ENCODE measurements around the gene CACNB2. TPM values are rescaled to one million over a fixed set of nuclear protein-coding genes. Genes with fewer than 3 reads are reported as not detected.

The CACNB2 gene
- polyA plus RNA-seq, 1 of the 3 experiments (the other 2 are of a cell fraction) = 0.74 TPM

DNA sequence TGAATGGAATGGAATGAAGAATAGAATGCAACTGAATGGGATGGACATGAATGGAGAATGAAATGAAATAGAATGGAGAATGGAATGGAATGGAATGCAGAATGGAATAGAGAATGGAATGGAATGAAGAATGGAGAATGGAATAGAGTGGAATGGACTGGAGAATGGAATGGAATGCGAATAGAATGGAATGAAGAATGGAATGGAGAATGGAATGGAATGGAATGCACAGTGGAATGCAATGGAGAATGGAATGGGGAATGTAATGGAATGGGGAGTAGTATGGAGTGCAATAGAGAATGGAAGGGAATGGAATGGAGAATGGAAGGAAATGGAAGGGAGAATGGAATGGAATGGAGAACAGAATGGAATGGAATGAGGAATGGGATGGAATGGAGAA lies 417.7 kb downstream of the CACNB2 start:
- Histone ChIP-seq H4K20me1 (ENCODE audit: insufficient read depth) (no peaks in the 10 kb centered on the region), H3K79me2 (ENCODE audit: insufficient read depth) (no peaks in the 10 kb centered on the region), H3K4me2 (no peak overlapping the region), H3F3A (replicated peaks; ENCODE audit: insufficient read depth) (no peaks in the 10 kb centered on the region), H3K9ac (no peak overlapping the region), H3K9me2 (no peaks in the 10 kb centered on the region), H3K36me3 (replicated peaks in 1 of 2; ENCODE audit: control insufficient read depth in 1 of 2, insufficient read depth in 2 of 2, low read length in 1 of 2) (peaks cover 0 to 19% of the 10 kb centered on the region in 2 experiments), H3K4me3 (ENCODE audit: low read depth in 2 of 2, low read length in 1 of 2) (no peak overlapping the region), H3K27me3 (ENCODE audit: insufficient read depth) (no peaks in the 10 kb centered on the region), H3K9me3 (0 out of 2 replicates have a peak, but pooled peaks cover 6% of the 10 kb centered on the region), H3K4me1 (ENCODE audit: control insufficient read depth in 1 of 2, insufficient read depth in 2 of 2, low read depth in 1 of 2, low read length in 1 of 2) (no peaks in the 10 kb centered on the region), H3K27ac (ENCODE audit: low read depth in 2 of 2, low read length in 1 of 2) (no peak overlapping the region), H2AFZ (ENCODE audit: low read depth) (no peak overlapping the region)
- TF ChIP-seq SIN3A (IDR thresholded peaks at IDR 0.05; ENCODE audit: borderline replicate concordance, low read depth, low read length) (no peak), CHD2 (IDR thresholded peaks at IDR 0.05; ENCODE audit: low read length, partially characterized antibody) (no peak), RFX5 (IDR thresholded peaks at IDR 0.05; ENCODE audit: low read length) (no peak), MEF2A (IDR thresholded peaks at IDR 0.05; ENCODE audit: borderline replicate concordance, low read depth) (no peak), NRF1 (IDR thresholded peaks at IDR 0.05; ENCODE audit: low read depth, low read length) (no peak), FOXJ3 (CRISPR knock-in tag; IDR thresholded peaks at IDR 0.05) (no peak), TAF1 (IDR thresholded peaks at IDR 0.05; ENCODE audit: borderline replicate concordance, low read depth, low read length) (no peak), YY1 (IDR thresholded peaks at IDR 0.05; ENCODE audit: low read depth) (no peak)
- TF ChIP-seq, protein P1, sequence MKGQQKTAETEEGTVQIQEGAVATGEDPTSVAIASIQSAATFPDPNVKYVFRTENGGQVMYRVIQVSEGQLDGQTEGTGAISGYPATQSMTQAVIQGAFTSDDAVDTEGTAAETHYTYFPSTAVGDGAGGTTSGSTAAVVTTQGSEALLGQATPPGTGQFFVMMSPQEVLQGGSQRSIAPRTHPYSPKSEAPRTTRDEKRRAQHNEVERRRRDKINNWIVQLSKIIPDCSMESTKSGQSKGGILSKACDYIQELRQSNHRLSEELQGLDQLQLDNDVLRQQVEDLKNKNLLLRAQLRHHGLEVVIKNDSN (IDR thresholded peaks at IDR 0.05; ENCODE audit: borderline replicate concordance, low read depth) = no peak
- TF ChIP-seq, protein P2, sequence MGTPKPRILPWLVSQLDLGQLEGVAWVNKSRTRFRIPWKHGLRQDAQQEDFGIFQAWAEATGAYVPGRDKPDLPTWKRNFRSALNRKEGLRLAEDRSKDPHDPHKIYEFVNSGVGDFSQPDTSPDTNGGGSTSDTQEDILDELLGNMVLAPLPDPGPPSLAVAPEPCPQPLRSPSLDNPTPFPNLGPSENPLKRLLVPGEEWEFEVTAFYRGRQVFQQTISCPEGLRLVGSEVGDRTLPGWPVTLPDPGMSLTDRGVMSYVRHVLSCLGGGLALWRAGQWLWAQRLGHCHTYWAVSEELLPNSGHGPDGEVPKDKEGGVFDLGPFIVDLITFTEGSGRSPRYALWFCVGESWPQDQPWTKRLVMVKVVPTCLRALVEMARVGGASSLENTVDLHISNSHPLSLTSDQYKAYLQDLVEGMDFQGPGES (IDR thresholded peaks at IDR 0.05; ENCODE audit: low read depth, low read length) = no peak
- 82% methylated on average over 1 of the region's 1 CpG for WGBS (ENCODE audit: low lambda C conversion rate)
- CTCF ChIA-PET = no interaction called here
- POLR2A ChIA-PET = no interaction called here
- no peak for DNase-seq

DNA sequence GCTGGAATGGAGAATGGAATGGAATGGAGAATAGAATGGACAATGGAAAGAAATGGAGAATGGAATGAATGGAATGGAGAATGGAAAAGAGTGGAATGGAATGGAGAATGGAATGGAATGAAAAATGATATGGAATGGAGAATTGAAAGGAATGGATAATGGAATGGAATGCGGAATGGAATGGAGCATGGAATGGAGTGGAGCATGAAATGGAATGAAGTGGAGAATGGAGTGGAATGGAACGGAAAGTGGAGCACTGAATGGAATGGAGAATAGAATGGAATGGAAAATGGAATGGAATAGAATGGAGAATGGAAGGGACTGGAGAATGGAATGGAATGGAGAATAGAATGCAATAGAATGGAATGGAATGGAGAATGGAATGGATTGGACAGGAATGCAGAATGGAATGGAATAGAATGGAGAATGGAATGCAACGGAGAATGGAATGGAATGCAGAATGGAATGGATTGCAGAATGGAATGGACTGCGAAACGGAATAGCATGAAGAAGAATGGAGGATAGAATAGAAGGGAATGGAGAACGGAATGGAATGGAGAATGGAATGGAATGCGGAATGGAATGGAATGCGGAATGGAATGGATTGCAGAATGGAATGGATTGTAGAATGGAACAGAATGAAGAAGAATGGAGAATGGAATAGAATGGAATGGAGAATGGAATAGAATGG lies 421.8 kb downstream of the CACNB2 start:
- H3K79me2 ChIP-seq (ENCODE audit: insufficient read depth) = no peaks in the 10 kb centered on the region
- 92% methylated on average over 8 of the region's 8 CpGs for WGBS (ENCODE audit: low lambda C conversion rate)
- H3K9me3 ChIP-seq = peaks cover 6% of the 10 kb centered on the region; the same call in 1 of the 2 replicates
- H3K4me2 ChIP-seq = no peak overlapping the region
- DNase-seq = no peak
- no peaks in the 10 kb centered on the region for H3F3A ChIP-seq (replicated peaks; ENCODE audit: insufficient read depth)
- H3K9me2 ChIP-seq = no peaks in the 10 kb centered on the region
- no peaks in the 10 kb centered on the region for H4K20me1 ChIP-seq (ENCODE audit: insufficient read depth)
- H3K36me3 ChIP-seq (replicated peaks in 1 of 2; ENCODE audit: control insufficient read depth in 1 of 2, insufficient read depth in 2 of 2, low read length in 1 of 2) = peaks cover 0 to 3% of the 10 kb centered on the region in 2 experiments
- H3K9ac ChIP-seq = no peak overlapping the region
- no peak overlapping the region for H2AFZ ChIP-seq (ENCODE audit: low read depth)
- POLR2A ChIA-PET = no interaction called here
- H3K27me3 ChIP-seq (ENCODE audit: insufficient read depth) = no peaks in the 10 kb centered on the region
- no peaks in the 10 kb centered on the region for H3K4me1 ChIP-seq (ENCODE audit: control insufficient read depth in 1 of 2, insufficient read depth in 2 of 2, low read depth in 1 of 2, low read length in 1 of 2)
- CTCF ChIA-PET = no interaction called here
- H3K4me3 ChIP-seq (ENCODE audit: low read depth in 2 of 2, low read length in 1 of 2) = no peak overlapping the region
- no peak overlapping the region for H3K27ac ChIP-seq (ENCODE audit: low read depth in 2 of 2, low read length in 1 of 2)
- TF ChIP-seq MXI1 (IDR thresholded peaks at IDR 0.05; ENCODE audit: low read depth, low read length) (no peak), POLR2AphosphoS5 (IDR thresholded peaks at IDR 0.05; ENCODE audit: low read depth, low read length) (no peak), ELF1 (IDR thresholded peaks at IDR 0.05) (no peak)
